Gastrocnemius medialis (tissue), 4 donors: ENCODE measurements around the gene CCDC92.

ENCODE experiments used
- CTCF ChIP-seq, 5 experiments: fragments of 450-650 bp in 3 of 5; fragments of 200-600 bp in 2 of 5; sonication (generic) in 2 of 5; IDR thresholded peaks in 4 of 5; conservative IDR thresholded peaks in 1 of 5; 1 replicate in 4 of 5; 2 replicates in 1 of 5; pipeline ENCODE4 v1.5.1; 2016 to 2019; ENCODE audit warnings: antibody characterized with exemption in 5 of 5, mild to moderate bottlenecking in 3 of 5, moderate library complexity in 3 of 5
- POLR2A ChIP-seq, 2 donors: fragments of 450-650 bp; IDR thresholded peaks; one replicate each; pipeline ENCODE4 v1.6.1; 2017; ENCODE audit warnings: antibody characterized with exemption in 2 of 2, mild to moderate bottlenecking in 2 of 2, moderate library complexity in 2 of 2

GRCh38 chr12:123948401-123948795, 24.2 kb downstream of the CCDC92 start:
- no peak for TF ChIP-seq POLR2A (IDR thresholded peaks at IDR 0.05)
- TF ChIP-seq CTCF (IDR thresholded peaks at IDR 0.05 in 4 of 5, conservative IDR thresholded peaks at IDR 0.05 in 1 of 5) = no peak
